Suprapubic skin (tissue), 4 donors: ENCODE results near the gene IRF4. TPM values are rescaled to one million over a fixed set of nuclear protein-coding genes. Genes with fewer than 3 reads are reported as not detected.

Experiments
- DNase-seq, 2 donors: peaks; one replicate each; pipeline ENCODE4 v3.0.0-alpha.2; 2019; ENCODE audit warnings: low spot score in 2 of 2
- H3K27ac ChIP-seq: fragments of 200-600 bp; sonication (generic); one replicate; pipeline ENCODE4 v1.5.1; 2019
- H3K27me3 ChIP-seq: fragments of 200-600 bp; sonication (generic); one replicate; pipeline ENCODE4 v1.5.1; 2019
- H3K36me3 ChIP-seq: fragments of 200-600 bp; sonication (generic); one replicate; pipeline ENCODE4 v1.5.1; 2019
- H3K4me1 ChIP-seq: fragments of 200-600 bp; sonication (generic); one replicate; pipeline ENCODE4 v1.5.1; 2019
- H3K4me3 ChIP-seq: fragments of 200-600 bp; sonication (generic); one replicate; pipeline ENCODE4 v1.5.1; 2019; ENCODE audit warnings: mild to moderate bottlenecking
- H3K9me3 ChIP-seq: fragments of 200-600 bp; sonication (generic); one replicate; pipeline ENCODE4 v1.5.1; 2019
- CTCF ChIP-seq, 2 donors: fragments of 200-600 bp in 1 of 2; fragments of 450-650 bp in 1 of 2; sonication (generic) in 1 of 2; IDR thresholded peaks; one replicate each; pipeline ENCODE4 v1.5.1; 2016 to 2019; ENCODE audit warnings: antibody characterized with exemption in 2 of 2, mild to moderate bottlenecking in 1 of 2, moderate library complexity in 1 of 2
- EP300 ChIP-seq: sonication (generic); formaldehyde crosslinking; IDR thresholded peaks from one replicate; pipeline ENCODE4 v1.6.1; 2017; ENCODE audit warnings: antibody characterized with exemption
- POLR2A ChIP-seq, 2 donors: fragments of 450-650 bp; IDR thresholded peaks; one replicate each; pipeline ENCODE4 v1.6.1; 2017; ENCODE audit warnings: antibody characterized with exemption in 2 of 2, mild to moderate bottlenecking in 2 of 2, moderate library complexity in 2 of 2
- POLR2AphosphoS5 ChIP-seq, 3 donors: sonication (generic); formaldehyde crosslinking; IDR thresholded peaks; one replicate each; pipeline ENCODE4 v1.6.1; 2017; ENCODE audit warnings: antibody characterized with exemption in 3 of 3
- WGBS: methylation state at CpG from one replicate; pipeline ENCODE4 v1.1.5; 2018; 5-methylcytosine and 5-hydroxymethylcytosine counted together
- total RNA-seq, 4 donors: library from RNA; depleted of rRNA; stranded (reverse); fragments of >200 nt; gene quantifications; one replicate each; pipeline ENCODE4 v1.1.0, GENCODE V29; 2016

Gene IRF4
- total RNA-seq, 4 donors from 2014 or later = 17.3 to 22.8 (median 20.4) TPM

DNA sequence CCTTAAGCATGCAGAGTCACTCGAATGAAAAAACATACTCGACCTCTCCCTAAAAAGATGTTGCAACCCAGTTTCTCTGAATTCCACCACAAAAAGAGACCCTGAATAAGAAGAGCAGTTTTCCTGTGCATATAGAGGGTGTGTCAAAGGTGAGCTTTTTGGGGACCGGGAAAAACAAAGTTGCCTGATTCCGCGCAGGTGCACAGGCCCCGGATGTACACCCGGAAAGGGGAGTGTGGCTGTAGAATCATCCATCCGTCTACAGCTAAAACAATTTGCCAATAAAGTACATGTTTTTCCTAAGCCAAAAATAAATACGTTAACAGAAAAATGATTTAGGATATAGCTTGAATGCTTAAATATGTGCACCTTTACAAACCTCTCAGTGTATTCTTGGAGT is 41.2 kb upstream of the IRF4 start:
- Histone ChIP-seq H3K36me3 (peaks cover 35% of the 10 kb centered on the region), H3K4me1 (no peaks in the 10 kb centered on the region), H3K27ac (no peak overlapping the region), H3K27me3 (no peaks in the 10 kb centered on the region), H3K9me3 (no peaks in the 10 kb centered on the region), H3K4me3 (no peak overlapping the region)
- TF ChIP-seq CTCF (IDR thresholded peaks at IDR 0.05) (no peak), EP300 (no peak), POLR2A (IDR thresholded peaks at IDR 0.05) (no peak), POLR2AphosphoS5 (IDR thresholded peaks at IDR 0.05) (no peak)
- DNase-seq = no peak
- 95% methylated on average over 9 of the region's 9 CpGs for WGBS

- no peak for DNase-seq
- Histone ChIP-seq H3K36me3 (peaks cover 34% of the 10 kb centered on the region), H3K27ac (no peak overlapping the region), H3K9me3 (no peaks in the 10 kb centered on the region), H3K4me1 (no peaks in the 10 kb centered on the region), H3K4me3 (no peak overlapping the region), H3K27me3 (no peaks in the 10 kb centered on the region)
- TF ChIP-seq EP300 (no peak), POLR2AphosphoS5 (IDR thresholded peaks at IDR 0.05) (no peak), POLR2A (IDR thresholded peaks at IDR 0.05) (no peak)
- 89% methylated on average over 31 of the region's 31 CpGs for WGBS
These were observed 40.3 kb upstream of the IRF4 start for GRCh38 chr6:351011-351866.

- WGBS = 82% methylated on average over 4 of the region's 4 CpGs
- Histone ChIP-seq H3K36me3 (peaks cover 29% of the 10 kb centered on the region), H3K27me3 (no peaks in the 10 kb centered on the region), H3K9me3 (no peaks in the 10 kb centered on the region), H3K27ac (no peak overlapping the region), H3K4me3 (no peak overlapping the region), H3K4me1 (no peaks in the 10 kb centered on the region)
- TF ChIP-seq POLR2A (IDR thresholded peaks at IDR 0.05) = no peak
- TF ChIP-seq POLR2AphosphoS5 (IDR thresholded peaks at IDR 0.05) = no peak
- TF ChIP-seq CTCF (IDR thresholded peaks at IDR 0.05) = no peak
- no peak for TF ChIP-seq EP300
- DNase-seq = no peak
These were observed 39.7 kb upstream of the IRF4 start for GRCh38 chr6:351867-352289.

- no peak for DNase-seq
- peaks cover 26% of the 10 kb centered on the region for H3K36me3 ChIP-seq
- TF ChIP-seq EP300 (no peak), CTCF (IDR thresholded peaks at IDR 0.05) (no peak), POLR2A (IDR thresholded peaks at IDR 0.05) (no peak), POLR2AphosphoS5 (IDR thresholded peaks at IDR 0.05) (no peak)
- H3K4me1 ChIP-seq = no peaks in the 10 kb centered on the region
- 91% methylated on average over 5 of the region's 5 CpGs for WGBS
- H3K9me3 ChIP-seq = no peaks in the 10 kb centered on the region
- no peak overlapping the region for H3K4me3 ChIP-seq
- H3K27ac ChIP-seq = no peak overlapping the region
- no peaks in the 10 kb centered on the region for H3K27me3 ChIP-seq
These were observed 39.1 kb upstream of the IRF4 start for GRCh38 chr6:352474-352873.

- no peak overlapping the region for H3K27ac ChIP-seq
- WGBS = 82% methylated on average over 11 of the region's 11 CpGs
- no peak overlapping the region for H3K4me3 ChIP-seq
- H3K36me3 ChIP-seq = peaks cover 25% of the 10 kb centered on the region
- no peaks in the 10 kb centered on the region for H3K27me3 ChIP-seq
- no peaks in the 10 kb centered on the region for H3K4me1 ChIP-seq
- TF ChIP-seq POLR2AphosphoS5 (IDR thresholded peaks at IDR 0.05) (no peak), POLR2A (IDR thresholded peaks at IDR 0.05) (no peak), EP300 (no peak), CTCF (IDR thresholded peaks at IDR 0.05) (no peak)
- DNase-seq = no peak
- H3K9me3 ChIP-seq = no peaks in the 10 kb centered on the region
These were observed 38.6 kb upstream of the IRF4 start for GRCh38 chr6:352896-353470.
